WTC11 (cell line): ENCODE results near the gene RSPH10B2. TPM values are rescaled to one million over a fixed set of nuclear protein-coding genes. Genes with fewer than 3 reads are reported as not detected.
"Not testable (repeated sequence)": the region's sequence is repeated elsewhere in the genome, so short reads cannot be mapped to it uniquely, and the experiment has no call there.

Experiments used
- ATAC-seq: fragments of 200-7000 bp; cut with Tn5 transposase; 2 replicates; pipeline ENCODE4 v1.10.0; 2021; ENCODE audit warnings: mild to moderate bottlenecking, moderate library complexity
- CTCF ChIA-PET: fragments of 300-600 bp; sonication (Branson Sonifier 250); formaldehyde crosslinking; loops from one replicate; lab custom pipeline; 2021; ENCODE audit warnings: antibody characterized with exemption; lab: Charles Lee
- POLR2A ChIA-PET: fragments of 350-600 bp; sonication (Branson Sonifier 250); formaldehyde crosslinking; loops from one replicate; lab custom pipeline; 2021; ENCODE audit warnings: antibody characterized with exemption; lab: Charles Lee
- DNase-seq: peaks from one replicate; pipeline ENCODE4 v3.0.0; 2021; ENCODE audit warnings: low spot score
- H3K27ac Mint-ChIP-seq: 2 replicates; pipeline ENCODE4 v1.8.0; 2021; ENCODE audit warnings: mixed read lengths
- H3K27me3 Mint-ChIP-seq: 2 replicates; pipeline ENCODE4 v1.8.0; 2021; ENCODE audit warnings: low read depth, mild to moderate bottlenecking, moderate library complexity, mixed read lengths
- H3K36me3 Mint-ChIP-seq: 2 replicates; pipeline ENCODE4 v1.8.0; 2021; ENCODE audit warnings: mixed read lengths
- H3K4me1 Mint-ChIP-seq: 2 replicates; pipeline ENCODE4 v1.8.0; 2022; ENCODE audit warnings: mixed read lengths
- H3K4me3 Mint-ChIP-seq: 2 replicates; pipeline ENCODE4 v1.8.0; 2021; ENCODE audit warnings: mild to moderate bottlenecking, moderate library complexity, mixed read lengths
- H3K9me3 Mint-ChIP-seq: 2 replicates; pipeline ENCODE4 v1.8.0; 2021; ENCODE audit warnings: mixed read lengths
- ARID4B ChIP-seq: sonication (generic); formaldehyde crosslinking; IDR thresholded peaks from 2 replicates; pipeline ENCODE4 v1.8.0; 2023; ENCODE audit warnings: missing genetic modification reagents, mild to moderate bottlenecking, borderline replicate concordance
- IRF2 ChIP-seq: sonication (generic); formaldehyde crosslinking; IDR thresholded peaks from 2 replicates; pipeline ENCODE4 v1.8.0; 2022; ENCODE audit warnings: low read depth, missing genetic modification reagents, borderline replicate concordance
- NFE2L1 ChIP-seq: sonication (generic); formaldehyde crosslinking; IDR thresholded peaks from 2 replicates; pipeline ENCODE4 v1.8.1; 2023; ENCODE audit warnings: missing genetic modification reagents
- NR1H2 ChIP-seq: sonication (generic); formaldehyde crosslinking; IDR thresholded peaks from 2 replicates; pipeline ENCODE4 v1.9.0; 2021; ENCODE audit warnings: mild to moderate bottlenecking, moderate library complexity, missing genetic modification reagents
- PREB ChIP-seq: sonication (generic); formaldehyde crosslinking; IDR thresholded peaks from 2 replicates; pipeline ENCODE4 v1.8.1; 2022; ENCODE audit warnings: mild to moderate bottlenecking, missing genetic modification reagents, moderate library complexity, borderline replicate concordance
- PRRX2 ChIP-seq: fragments of 250-450 bp; sonication (Bioruptor Pico); IDR thresholded peaks from 2 replicates; pipeline ENCODE4 v1.8.0; 2021; ENCODE audit warnings: mild to moderate bottlenecking
- ZBTB21 ChIP-seq: sonication (generic); formaldehyde crosslinking; IDR thresholded peaks from 2 replicates; pipeline ENCODE4 v1.8.1; 2023; ENCODE audit warnings: mild to moderate bottlenecking, missing genetic modification reagents, borderline replicate concordance
- ZNF121 ChIP-seq: sonication (generic); formaldehyde crosslinking; IDR thresholded peaks from 2 replicates; pipeline ENCODE4 v1.8.0; 2023; ENCODE audit warnings: missing genetic modification reagents
- ZNF138 ChIP-seq: sonication (generic); formaldehyde crosslinking; conservative IDR thresholded peaks from 2 replicates; pipeline ENCODE4 v1.8.1; 2022; ENCODE audit warnings: mild to moderate bottlenecking, moderate library complexity, missing genetic modification reagents
- ZNF219 ChIP-seq: sonication (generic); formaldehyde crosslinking; IDR thresholded peaks from 2 replicates; pipeline ENCODE4 v1.8.0; 2023; ENCODE audit warnings: missing genetic modification reagents, mild to moderate bottlenecking, borderline replicate concordance
- total RNA-seq: library from RNA; stranded (reverse); gene quantifications from 3 replicates; pipeline ENCODE4 v1.2.3, GENCODE V29; 2021

The RSPH10B2 gene
- total RNA-seq, 1 experiment from 2014 or later: 0.44 TPM

- H3K27ac Mint-ChIP-seq: no peak overlapping the region
- H3K9me3 Mint-ChIP-seq: no peaks in the 10 kb centered on the region
- TF ChIP-seq ZNF121 (CRISPR knock-in tag) (no peak), ZNF138 (CRISPR knock-in tag) (no peak), PRRX2 (CRISPR knock-in tag) (no peak)
- TF ChIP-seq, all 79 proteins: peak for 0
- Mint-ChIP-seq H3K27me3 (peaks cover 5% of the 10 kb centered on the region), H3K4me3 (no peak overlapping the region), H3K36me3 (no peaks in the 10 kb centered on the region), H3K4me1 (peaks cover 7% of the 10 kb centered on the region)
- ChIA-PET CTCF (no interaction called here), POLR2A (no interaction called here)
- DNase-seq (no peak), ATAC-seq (no peak)
Measured at GRCh38 chr7:6725003-6725402, 28.9 kb upstream of the RSPH10B2 start.

- POLR2A ChIA-PET: interaction anchor here (0.7 kb wide), 1 partner anchor 133 kb away, joined by 8 read pairs; no protein-coding TSS in a partner anchor
- H3K9me3 Mint-ChIP-seq, H3K27me3 Mint-ChIP-seq, H3K4me1 Mint-ChIP-seq, DNase-seq, H3K36me3 Mint-ChIP-seq, H3K27ac Mint-ChIP-seq, CTCF ChIA-PET, ATAC-seq, H3K4me3 Mint-ChIP-seq: not testable (repeated sequence)
Measured at GRCh38 chr7:6726341-6726740, 27.6 kb upstream of the RSPH10B2 start.

GRCh38 chr7:6727663-6728062 lies 26.2 kb upstream of the RSPH10B2 start:
- no peak for ATAC-seq
- no peak for DNase-seq
- H3K36me3 Mint-ChIP-seq: peaks cover 5% of the 10 kb centered on the region
- H3K9me3 Mint-ChIP-seq: no peaks in the 10 kb centered on the region
- POLR2A ChIA-PET: no interaction called here
- H3K4me1 Mint-ChIP-seq: peaks cover 9% of the 10 kb centered on the region
- H3K27ac Mint-ChIP-seq: peak overlapping the region; percentile 65; the same call in 1 of the 2 replicates
- CTCF ChIA-PET: no interaction called here
- peak overlapping the region; percentile 33; the same call in 1 of the 2 replicates for H3K4me3 Mint-ChIP-seq
- no peaks in the 10 kb centered on the region; the same call in none of the 2 replicates for H3K27me3 Mint-ChIP-seq
- TF ChIP-seq ARID4B (no peak), NFE2L1 (CRISPR knock-in tag) (no peak), ZNF219 (CRISPR knock-in tag) (no peak), IRF2 (CRISPR knock-in tag) (no peak), ZBTB21 (CRISPR knock-in tag) (no peak), PREB (CRISPR knock-in tag) (no peak), NR1H2 (CRISPR knock-in tag) (no peak)

GRCh38 chr7:6728893-6729491 lies 24.9 kb upstream of the RSPH10B2 start:
- H3K9me3 Mint-ChIP-seq, H3K4me1 Mint-ChIP-seq, ATAC-seq, DNase-seq, H3K27me3 Mint-ChIP-seq, CTCF ChIA-PET: not testable (repeated sequence)
- Mint-ChIP-seq H3K36me3 (peaks cover 16% of the 10 kb centered on the region), H3K27ac (peak overlapping the region; percentile 95), H3K4me3 (peak overlapping the region; percentile 92)
- POLR2A ChIA-PET: interaction anchor here (1.0 kb wide), 1 partner anchor 22 kb away, joined by 3 read pairs; the partner anchor contains the start of gene ZNF12
